GM12878 (cell line): ENCODE results near the gene SLC25A13. TPM values are rescaled to one million over a fixed set of nuclear protein-coding genes. Genes with fewer than 3 reads are reported as not detected.

Experiments
- ATAC-seq: fragments of 200-7000 bp; cut with Tn5 transposase; 3 replicates; pipeline ENCODE4 v1.9.1; 2020; ENCODE audit warnings: mild to moderate bottlenecking, moderate library complexity
- BruUV-seq: library from RNA; stranded (reverse); fragments of 400-500 nt; replicated peaks from 2 replicates; lab custom pipeline; 2021; lab: Mats Ljungman, UMichigan
- CTCF ChIA-PET: fragments of 300-600 bp; sonication (Branson Sonifier 250); formaldehyde crosslinking; extraction: SDS; loops from one replicate; lab custom pipeline; 2021; ENCODE audit warnings: inconsistent platforms; lab: Yijun Ruan, JAX
- POLR2A ChIA-PET: fragments of 350-600 bp; formaldehyde crosslinking; extraction: SDS; loops from one replicate; lab custom pipeline; 2021; ENCODE audit warnings: inconsistent platforms; lab: Charles Lee
- RAD21 ChIA-PET: fragments of 300-600 bp; sonication (Branson Sonifier 250); formaldehyde crosslinking; loops from one replicate; lab custom pipeline; 2023; ENCODE audit warnings: antibody characterized with exemption; ENCODE audit not compliant: unreplicated experiment; lab: Charles Lee
- SMC1A ChIA-PET: fragments of 300-600 bp; sonication (Branson Sonifier 250); formaldehyde crosslinking; loops from one replicate; lab custom pipeline; 2023; ENCODE audit not compliant: unreplicated experiment, uncharacterized antibody; lab: Charles Lee
- DNase-seq: peaks from one replicate; pipeline ENCODE4 v3.0.0-alpha.2; 2011; ENCODE audit warnings: low read depth, low spot score
- FAIRE-seq: peaks from 3 replicates; lab custom pipeline; 2011; peaks lifted over from hg19 to GRCh38; lab: Jason Lieb, UNC
- H2AFZ ChIP-seq: 2 replicates; pipeline ENCODE4 v1.6.0; 2011; ENCODE audit warnings: low read depth, low read length, control low read depth; ENCODE audit not compliant: control insufficient read depth
- H3K27ac ChIP-seq: 2 replicates; pipeline ENCODE4 v1.5.1; 2011; ENCODE audit warnings: control low read depth; ENCODE audit not compliant: control insufficient read depth, insufficient read depth
- H3K27me3 ChIP-seq, 2 experiments: replicated peaks in 1 of 2; 2 replicates each; pipeline versions ENCODE4 v1.6.0 to v1.6.1; 2011; ENCODE audit warnings: low read length in 1 of 2; ENCODE audit not compliant: control insufficient read depth in 2 of 2, insufficient read depth in 2 of 2
- H3K36me3 ChIP-seq, 2 experiments: 2 replicates each; pipeline ENCODE4 v1.5.1; 2011; ENCODE audit warnings: low read length in 1 of 2; ENCODE audit not compliant: control insufficient read depth in 2 of 2, insufficient read depth in 2 of 2
- H3K4me1 ChIP-seq: 2 replicates; pipeline ENCODE4 v1.6.1; 2011; ENCODE audit warnings: mild to moderate bottlenecking, low read length, moderate library complexity, mixed read lengths; ENCODE audit not compliant: control insufficient read depth, insufficient read depth
- H3K4me2 ChIP-seq: 2 replicates; pipeline ENCODE4 v1.6.0; 2011; ENCODE audit warnings: control low read depth; ENCODE audit not compliant: control insufficient read depth, insufficient read depth
- H3K4me3 ChIP-seq: fragments of 200-600 bp; sonication (generic); 2 replicates; pipeline ENCODE4 v1.5.1; 2016
- H3K79me2 ChIP-seq: 2 replicates; pipeline ENCODE4 v1.6.0; 2011; ENCODE audit warnings: low read length; ENCODE audit not compliant: control insufficient read depth, insufficient read depth
- H3K9ac ChIP-seq: 2 replicates; pipeline ENCODE4 v1.8.0; 2011; ENCODE audit warnings: low read length, control low read depth, mixed read lengths; ENCODE audit not compliant: control insufficient read depth, insufficient read depth
- H3K9me3 ChIP-seq: replicated peaks from 3 replicates; pipeline ENCODE4 v1.5.1; 2011; ENCODE audit warnings: mild to moderate bottlenecking, low read length; ENCODE audit not compliant: control insufficient read depth, insufficient read depth
- H4K20me1 ChIP-seq: 2 replicates; pipeline ENCODE4 v1.6.0; 2011; ENCODE audit not compliant: control insufficient read depth, insufficient read depth
- ATF7 ChIP-seq: fragments of 450-650 bp; IDR thresholded peaks from 2 replicates; pipeline ENCODE4 v1.6.1; 2016; ENCODE audit warnings: low read depth, mild to moderate bottlenecking
- BCLAF1 ChIP-seq: fragments of 450-650 bp; IDR thresholded peaks from 2 replicates; pipeline ENCODE4 v1.6.1; 2017; ENCODE audit warnings: antibody characterized with exemption, mild to moderate bottlenecking, moderate library complexity
- CBX5 ChIP-seq: sonication (generic); IDR thresholded peaks from 2 replicates; pipeline ENCODE4 v1.6.1; 2016; ENCODE audit warnings: low read depth, moderate library complexity, mild to moderate bottlenecking, inconsistent platforms
- CTCF ChIP-seq, 3 experiments: IDR thresholded peaks in 2 of 3; conservative IDR thresholded peaks in 1 of 3; 2 replicates each; pipeline ENCODE4 v1.5.1; 2011; ENCODE audit warnings: low read depth in 3 of 3, low read length in 3 of 3, mild to moderate bottlenecking in 3 of 3, control low read depth in 2 of 3, moderate library complexity in 2 of 3, inconsistent platforms in 1 of 3, mixed read lengths in 1 of 3; ENCODE audit not compliant: control insufficient read depth in 2 of 3, insufficient read depth in 1 of 3; ENCODE audit errors: extremely low read depth in 1 of 3
- HCFC1 ChIP-seq: fragments of 150-350 bp; IDR thresholded peaks from 2 replicates; pipeline ENCODE4 v1.6.1; 2014; ENCODE audit warnings: low read length
- NR2F1 ChIP-seq: fragments of 450-650 bp; conservative IDR thresholded peaks from 2 replicates; pipeline ENCODE4 v1.6.1; 2017; ENCODE audit warnings: mild to moderate bottlenecking
- NRF1 ChIP-seq: conservative IDR thresholded peaks from 2 replicates; pipeline ENCODE4 v1.6.1; 2011; ENCODE audit warnings: mild to moderate bottlenecking, low read depth, low read length, improper control_type of control experiment
- RFX5 ChIP-seq: IDR thresholded peaks from 2 replicates; pipeline ENCODE4 v1.6.1; 2011; ENCODE audit warnings: low read depth, low read length, improper control_type of control experiment
- SMAD5 ChIP-seq: IDR thresholded peaks from 2 replicates; pipeline ENCODE4 v1.6.1; 2016; ENCODE audit warnings: antibody characterized with exemption, low read depth
- SREBF2 ChIP-seq: IDR thresholded peaks from 2 replicates; pipeline ENCODE4 v1.6.1; 2012; ENCODE audit warnings: mild to moderate bottlenecking, low read length
- TCF7 ChIP-seq: IDR thresholded peaks from 2 replicates; pipeline ENCODE4 v1.6.1; 2014; ENCODE audit warnings: antibody characterized with exemption, borderline replicate concordance
- ZNF24 ChIP-seq: fragments of 450-650 bp; IDR thresholded peaks from 2 replicates; pipeline ENCODE4 v1.6.1; 2017; ENCODE audit warnings: antibody characterized with exemption, mild to moderate bottlenecking
- WGBS: methylation state at CpG from one replicate; pipeline ENCODE4 v1.1.6; 2016; ENCODE audit warnings: low lambda C conversion rate; ENCODE audit not compliant: insufficient replicate concordance, insufficient coverage; ENCODE audit errors: missing lambda C conversion rate; 5-methylcytosine and 5-hydroxymethylcytosine counted together
- in situ Hi-C: fragments of 300-500 bp; cut with MboI; formaldehyde crosslinking; loops from 9 replicates; pipeline ENCODE4 v1.14.3; 2018; ENCODE audit warnings: mixed read lengths
- intact Hi-C: fragments of 100-400 bp; cut with micrococcal nuclease; formaldehyde crosslinking; loops from one replicate; pipeline ENCODE4 v1.14.2; 2022; ENCODE audit not compliant: unreplicated experiment
- polyA plus RNA-seq, 11 experiments: library from polyadenylated mRNA; depleted of rRNA in 4 of 11; unstranded in 6 of 11; stranded (reverse) in 5 of 11; fragments of >200 nt; fragmentation: Nextera tagmentation in 4 of 11; fragmentation: Illumina TruSeq in 1 of 11; extraction: Ambion mirVana in 4 of 11; extraction: Trizol in 1 of 11; gene quantifications; 1 replicate in 1 of 11; 2 replicates in 10 of 11; pipeline versions ENCODE4 v1.2.1 to v1.2.3, GENCODE V29; 2011 to 2016; ENCODE audit warnings: inconsistent platforms in 2 of 11, missing spikeins in 2 of 11, low read depth in 1 of 11
- total RNA-seq, 4 experiments: library from RNA; depleted of rRNA in 3 of 4; stranded (reverse); fragments of >200 nt in 3 of 4; fragmentation: Illumina TruSeq in 1 of 4; extraction: Trizol in 1 of 4; gene quantifications; 2 replicates each; pipeline versions ENCODE4 v1.2.1 to v1.2.3, GENCODE V29; 2013 to 2021

The SLC25A13 gene
- total and polyA plus RNA-seq, 10 of the 15 experiments (the other 5 are each of a cell fraction or from before 2014, with no cell fraction given), result 7.0 to 24.7 (median 18.6) TPM

DNA sequence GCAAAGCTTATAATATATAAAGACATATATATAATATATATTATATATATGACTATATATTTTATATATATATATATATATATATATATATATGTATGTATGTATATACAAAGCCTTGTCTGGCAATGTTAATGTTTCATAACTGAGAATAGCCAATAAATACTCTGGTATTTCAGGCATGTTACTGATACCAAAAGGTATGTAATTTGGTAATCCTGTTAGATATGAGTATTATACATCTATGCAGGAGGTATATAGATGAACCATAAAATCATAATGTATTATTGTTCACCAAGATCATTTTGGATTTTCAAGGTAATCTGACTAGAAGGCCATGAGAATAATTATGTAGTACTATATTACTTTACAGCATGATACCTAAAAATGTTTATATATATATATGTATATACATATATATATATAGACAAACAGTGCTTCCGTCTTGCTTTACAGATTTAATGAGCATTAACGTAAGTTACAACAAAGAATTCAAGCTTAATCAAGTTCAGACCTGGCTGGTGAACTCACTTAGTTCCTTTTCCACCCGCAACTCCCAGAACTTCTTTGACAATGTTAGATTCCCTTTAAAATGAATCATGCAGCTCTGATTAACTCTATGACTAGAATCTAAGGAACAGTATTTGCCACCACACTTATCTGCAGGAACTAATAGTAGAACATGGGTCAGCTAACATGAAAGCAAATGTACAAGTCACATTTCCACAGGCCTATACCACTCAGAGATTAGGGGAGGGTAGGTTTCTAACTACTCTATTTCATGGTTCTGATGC is 82.7 kb downstream of the SLC25A13 start (continued):
- TF ChIP-seq CBX5 (no peak), TCF7 (no peak), HCFC1 (no peak), NR2F1 (no peak), RFX5 (no peak), ATF7 (no peak), SREBF2 (no peak), SMAD5 (no peak), CTCF (IDR thresholded peaks at IDR 0.05 in 2 of 3, conservative IDR thresholded peaks at IDR 0.05 in 1 of 3; ENCODE audit: control insufficient read depth in 2 of 3, extremely low read depth in 1 of 3, insufficient read depth in 1 of 3, low read depth in 3 of 3, low read length in 3 of 3) (no peak), ZNF24 (no peak), NRF1 (no peak)

DNA sequence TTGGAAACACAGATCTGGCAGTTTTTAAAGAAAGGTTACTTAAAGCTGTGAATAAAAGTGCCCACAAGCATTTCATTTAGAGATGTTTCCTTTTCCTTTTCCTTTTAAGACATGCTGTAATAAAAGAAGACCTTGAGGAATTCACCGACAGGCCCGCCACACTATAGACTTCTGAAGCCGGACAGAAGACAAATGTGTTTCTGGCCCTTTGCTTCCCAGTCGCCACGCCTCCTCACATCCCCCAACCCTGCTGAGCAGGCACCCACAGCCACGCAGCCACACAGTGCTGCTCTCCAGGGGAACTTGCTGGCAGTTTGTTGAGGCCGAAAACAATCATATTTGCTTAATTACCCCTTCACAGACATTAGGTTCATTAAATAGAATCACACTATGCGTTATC is 83.4 kb downstream of the SLC25A13 start:
- no peaks in the 10 kb centered on the region for H3K79me2 ChIP-seq

More for the DNA sequence above, 83.4 kb downstream of the SLC25A13 start:
- ATAC-seq, result no peak
- H4K20me1 ChIP-seq, result no peaks in the 10 kb centered on the region
- ChIA-PET SMC1A (no interaction called here), POLR2A (no interaction called here), RAD21 (no interaction called here), CTCF (interaction anchor here (2.5 kb wide), 1 partner anchor 14 kb away, joined by 5 read pairs; no protein-coding TSS in a partner anchor)
- no peak for TF ChIP-seq BCLAF1
- no peak overlapping the region for H3K4me3 ChIP-seq
- H3K4me2 ChIP-seq, result no peak overlapping the region
- H3K4me1 ChIP-seq, result no peaks in the 10 kb centered on the region
- H3K9me3 ChIP-seq, result no peaks in the 10 kb centered on the region
- H3K27me3 ChIP-seq, result no peaks in the 10 kb centered on the region
- no peak for FAIRE-seq
- WGBS, result 82% methylated on average over 8 of the region's 8 CpGs
- no TSS peak for BruUV-seq
- no peak overlapping the region for H2AFZ ChIP-seq
- H3K9ac ChIP-seq, result no peak overlapping the region
- no peak overlapping the region for H3K27ac ChIP-seq
- intact Hi-C loops (no loop called here), in situ Hi-C loops (no loop called here)
- peaks cover 0 to 4% of the 10 kb centered on the region in 2 experiments; a peak in 1 of 4 replicates for H3K36me3 ChIP-seq
- DNase-seq, result no peak
